IMR-90 (cell line): Measurements from ENCODE around the gene EHD4. TPM values are rescaled to one million over a fixed set of nuclear protein-coding genes. Genes with fewer than 3 reads are reported as not detected.

Source experiments
- ATAC-seq: fragments of 200-7000 bp; cut with Tn5 transposase; 2 replicates; pipeline ENCODE4 v1.9.1; 2020; ENCODE audit warnings: low read depth, mild to moderate bottlenecking, moderate library complexity
- BruUV-seq: library from RNA; stranded (reverse); fragments of 400-500 nt; replicated peaks from 2 replicates; lab custom pipeline; 2021; lab: Mats Ljungman, UMichigan
- CTCF ChIA-PET: fragments of 300-600 bp; formaldehyde crosslinking; extraction: SDS; loops from one replicate; lab custom pipeline; 2021; ENCODE audit warnings: antibody characterized with exemption; lab: Yijun Ruan, JAX
- POLR2A ChIA-PET: fragments of 300-600 bp; sonication (Branson Sonifier 250); formaldehyde crosslinking; loops from one replicate; lab custom pipeline; 2022; ENCODE audit warnings: antibody characterized with exemption; ENCODE audit not compliant: unreplicated experiment; lab: Charles Lee
- DNase-seq: peaks from one replicate; pipeline ENCODE4 v3.0.0; 2013
- H2AFZ ChIP-seq: replicated peaks from 2 replicates; pipeline ENCODE3; 2013; ENCODE audit warnings: low read length, mild to moderate bottlenecking; ENCODE audit not compliant: poor library complexity
- H2AK5ac ChIP-seq: 2 replicates; pipeline ENCODE4 v1.6.1; 2013; ENCODE audit warnings: low read depth, low read length, inconsistent platforms
- H2AK9ac ChIP-seq: replicated peaks from 2 replicates; pipeline ENCODE3; 2013; ENCODE audit warnings: mild to moderate bottlenecking, low read depth, low read length, moderate library complexity; ENCODE audit not compliant: poor library complexity
- H2BK120ac ChIP-seq: 2 replicates; pipeline ENCODE4 v1.6.1; 2013; ENCODE audit warnings: low read depth, low read length, inconsistent platforms
- H2BK15ac ChIP-seq: 3 replicates; pipeline ENCODE4 v1.6.1; 2013; ENCODE audit warnings: low read depth, low read length, inconsistent platforms
- H2BK20ac ChIP-seq: 2 replicates; pipeline ENCODE4 v1.6.1; 2013; ENCODE audit warnings: low read depth, mild to moderate bottlenecking, inconsistent platforms, low read length, moderate library complexity
- H2BK5ac ChIP-seq: 2 replicates; pipeline ENCODE4 v1.6.1; 2013; ENCODE audit warnings: mild to moderate bottlenecking, low read depth, low read length, inconsistent platforms; ENCODE audit not compliant: poor library complexity, severe bottlenecking
- H3K14ac ChIP-seq: replicated peaks from 2 replicates; pipeline ENCODE4 v1.6.1; 2013; ENCODE audit warnings: low read depth, low read length, inconsistent platforms
- H3K18ac ChIP-seq: 2 replicates; pipeline ENCODE4 v1.6.1; 2013; ENCODE audit warnings: low read depth, low read length, control low read depth
- H3K23ac ChIP-seq: 2 replicates; pipeline ENCODE4 v1.6.1; 2013; ENCODE audit warnings: low read depth, low read length, inconsistent platforms
- H3K27ac ChIP-seq: 2 replicates; pipeline ENCODE4 v1.5.1; 2013; ENCODE audit warnings: mild to moderate bottlenecking, control low read depth, low read length; ENCODE audit not compliant: insufficient read depth
- H3K27me3 ChIP-seq: 2 replicates; pipeline ENCODE4 v1.6.1; 2013; ENCODE audit warnings: low read length; ENCODE audit not compliant: control insufficient read depth, insufficient read depth
- H3K36me3 ChIP-seq: 2 replicates; pipeline ENCODE4 v1.6.1; 2013; ENCODE audit warnings: low read length, mixed read lengths; ENCODE audit not compliant: control insufficient read depth, insufficient read depth
- H3K4ac ChIP-seq: 2 replicates; pipeline ENCODE4 v1.6.1; 2013; ENCODE audit warnings: low read depth, low read length, inconsistent platforms
- H3K4me1 ChIP-seq: 2 replicates; pipeline ENCODE4 v1.6.1; 2013; ENCODE audit warnings: low read length, mixed read lengths; ENCODE audit not compliant: control insufficient read depth, insufficient read depth
- H3K4me2 ChIP-seq: 2 replicates; pipeline ENCODE4 v1.6.1; 2013; ENCODE audit warnings: low read depth, mild to moderate bottlenecking, control low read depth, low read length, moderate library complexity
- H3K4me3 ChIP-seq: 2 replicates; pipeline ENCODE4 v1.5.1; 2013; ENCODE audit warnings: low read depth, mild to moderate bottlenecking, control low read depth, low read length, moderate library complexity; ENCODE audit not compliant: insufficient read depth
- H3K56ac ChIP-seq: 2 replicates; pipeline ENCODE4 v1.6.1; 2013; ENCODE audit warnings: low read length, inconsistent platforms; ENCODE audit not compliant: insufficient read depth; ENCODE audit errors: extremely low read depth
- H3K79me1 ChIP-seq, 2 experiments: 2 replicates each; pipeline ENCODE4 v1.6.1; 2013; ENCODE audit warnings: low read length in 2 of 2, inconsistent platforms in 1 of 2, low read depth in 1 of 2
- H3K9ac ChIP-seq: 2 replicates; pipeline ENCODE4 v1.6.1; 2013; ENCODE audit warnings: low read depth, low read length, control low read depth
- H3K9me1 ChIP-seq: 2 replicates; pipeline ENCODE4 v1.6.1; 2013; ENCODE audit warnings: low read length, inconsistent platforms; ENCODE audit not compliant: insufficient read depth
- H3K9me3 ChIP-seq: 2 replicates; pipeline ENCODE4 v1.6.1; 2013; ENCODE audit warnings: low read length; ENCODE audit not compliant: control insufficient read depth, insufficient read depth
- H4K20me1 ChIP-seq: 2 replicates; pipeline ENCODE4 v1.6.1; 2013; ENCODE audit warnings: low read length, inconsistent platforms; ENCODE audit not compliant: insufficient read depth
- H4K5ac ChIP-seq: 2 replicates; pipeline ENCODE4 v1.6.1; 2013; ENCODE audit warnings: mild to moderate bottlenecking, low read depth, low read length, control low read depth
- H4K8ac ChIP-seq, 2 experiments: 2 replicates each; pipeline ENCODE4 v1.6.1; 2013; ENCODE audit warnings: low read depth in 2 of 2, low read length in 2 of 2, control low read depth in 1 of 2, inconsistent platforms in 1 of 2
- H4K91ac ChIP-seq: 2 replicates; pipeline ENCODE4 v1.6.1; 2013; ENCODE audit warnings: low read depth, low read length, inconsistent platforms; ENCODE audit not compliant: insufficient read depth
- CEBPB ChIP-seq: IDR thresholded peaks from 2 replicates; pipeline ENCODE4 v1.6.1; 2012; ENCODE audit warnings: low read depth, low read length, improper control_type of control experiment
- CTCF ChIP-seq: conservative IDR thresholded peaks from 2 replicates; pipeline ENCODE4 v1.5.1; 2012; ENCODE audit warnings: mild to moderate bottlenecking, low read depth, low read length, improper control_type of control experiment
- NFE2L2 ChIP-seq: fragments of 150-350 bp; IDR thresholded peaks from 2 replicates; pipeline ENCODE4 v1.6.1; 2016; ENCODE audit warnings: low read depth, mild to moderate bottlenecking, low read length
- POLR2A ChIP-seq: IDR thresholded peaks from 2 replicates; pipeline ENCODE4 v1.6.1; 2012; ENCODE audit warnings: mild to moderate bottlenecking, low read depth, low read length
- RAD21 ChIP-seq: IDR thresholded peaks from 2 replicates; pipeline ENCODE4 v1.6.1; 2012; ENCODE audit warnings: low read length, improper control_type of control experiment
- RCOR1 ChIP-seq: IDR thresholded peaks from 2 replicates; pipeline ENCODE4 v1.6.1; 2012; ENCODE audit warnings: mild to moderate bottlenecking, low read length, improper control_type of control experiment; ENCODE audit not compliant: insufficient replicate concordance
- RFX5 ChIP-seq: IDR thresholded peaks from 2 replicates; pipeline ENCODE4 v1.8.0; 2012; ENCODE audit warnings: low read depth, mild to moderate bottlenecking, low read length, moderate library complexity
- SMC3 ChIP-seq: fragments of 150-350 bp; IDR thresholded peaks from 2 replicates; pipeline ENCODE4 v1.6.1; 2016; ENCODE audit warnings: low read depth, mild to moderate bottlenecking, antibody characterized with exemption, low read length, moderate library complexity
- WGBS, 2 experiments: methylation state at CpG; one replicate each; pipeline versions ENCODE4 v1.1.5 to v1.1.7; 2013; ENCODE audit warnings: missing lambda C conversion rate in 2 of 2; ENCODE audit not compliant: insufficient read length in 1 of 2; ENCODE audit errors: extremely low coverage in 2 of 2; 5-methylcytosine and 5-hydroxymethylcytosine counted together
- dilution Hi-C: fragments of 300-500 bp; cut with HindIII; formaldehyde crosslinking; loops from one replicate; pipeline ENCODE4 v1.14.3; 2018; ENCODE audit warnings: low sequenced_read_pairs; ENCODE audit not compliant: unreplicated experiment
- in situ Hi-C: fragments of 300-500 bp; cut with MboI; formaldehyde crosslinking; loops from 3 replicates; pipeline ENCODE4 v1.14.3; 2019; ENCODE audit warnings: low sequenced_read_pairs, inconsistent platforms, mixed read lengths
- intact Hi-C: fragments of 100-400 bp; cut with micrococcal nuclease; formaldehyde crosslinking; loops from 2 replicates; pipeline ENCODE4 v1.10.0; 2022
- polyA plus RNA-seq, 3 experiments: library from polyadenylated mRNA; depleted of rRNA; stranded (reverse); fragments of >200 nt; gene quantifications; 2 replicates each; pipeline ENCODE4 v1.2.3, GENCODE V29; 2012; ENCODE audit warnings: low replicate concordance in 1 of 3
- total RNA-seq: library from RNA; depleted of rRNA; stranded (reverse); fragments of >200 nt; gene quantifications from 2 replicates; pipeline ENCODE4 v1.2.3, GENCODE V29; 2012

EHD4 gene
- total and polyA plus RNA-seq, 2 of the 4 experiments (the other 2 are of a cell fraction) = 21.0 to 29.0 TPM

DNA sequence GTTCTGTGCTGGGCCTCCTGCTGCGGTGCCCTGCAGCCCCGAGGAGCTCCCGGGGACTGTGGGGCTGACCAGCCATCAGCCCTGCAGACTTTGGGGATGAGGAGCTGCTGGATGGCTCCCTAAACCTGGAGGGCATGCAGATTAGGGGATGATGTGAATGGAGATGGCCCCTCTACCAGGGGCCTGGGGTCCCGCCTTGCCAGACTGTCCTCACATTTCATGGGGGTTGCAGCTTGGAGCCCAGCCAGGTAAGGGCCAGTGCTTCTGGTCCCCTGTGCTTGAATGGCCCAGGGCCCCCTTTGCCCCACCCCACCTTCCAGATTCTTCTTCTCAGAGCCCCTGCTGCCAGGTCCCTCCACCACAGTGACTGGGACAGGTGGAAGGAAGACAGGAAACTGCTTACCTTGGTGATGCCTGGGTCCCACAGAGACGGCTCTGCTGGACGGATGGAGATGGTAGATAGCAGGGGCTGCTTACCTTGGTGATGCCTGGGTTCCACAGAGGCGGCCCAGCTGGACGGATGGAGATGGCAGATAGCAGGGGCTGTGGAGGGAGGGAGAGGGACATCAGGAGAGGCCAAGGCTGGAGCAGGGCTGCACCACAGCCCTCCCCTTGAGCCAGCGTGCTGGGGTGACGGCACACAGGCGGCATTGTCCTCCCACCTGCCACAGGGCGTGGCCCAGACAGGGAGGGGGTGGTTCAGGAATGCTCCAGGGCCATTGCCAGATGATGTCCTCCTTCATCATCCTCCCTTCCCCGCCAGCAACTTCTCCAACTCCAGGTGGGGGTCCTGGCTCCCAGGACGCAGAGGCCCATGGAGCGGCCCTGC, 78.7 kb downstream of the EHD4 start, which contains the start of gene SPTBN5:
SPTBN5 (minus strand) TSS at position 632 of the 829 bp plus-strand sequence; CDS start at position 76, 556 bp downstream.
- no peak within 1 kb of the TSS for H2BK15ac ChIP-seq
- intact Hi-C loops = no loop called here

More for the DNA sequence above, 78.7 kb downstream of the EHD4 start, which contains the start of gene SPTBN5:
- Histone ChIP-seq H3K14ac (peak within 1 kb of the TSS; percentile 61), H3K4ac (peak within 1 kb of the TSS; percentile 29), H3K18ac (no peak within 1 kb of the TSS), H3K4me2 (0 out of 2 replicates have a peak within 1 kb of the TSS, but pooled peaks have one; percentile 41), H2AK9ac (peak within 1 kb of the TSS; percentile 91), H3K4me1 (peaks cover 6% of the 10 kb centered on the region; the same call in 1 of the 2 replicates), H4K8ac (peak within 1 kb of the TSS in 1 of 2 experiments; percentile 45; a peak in 1 of 4 replicates), H3K56ac (no peak within 1 kb of the TSS), H3K9me3 (no peaks in the 10 kb centered on the region), H2BK120ac (no peak within 1 kb of the TSS; the same call in 1 of the 2 replicates), H3K79me1 (no peaks in the 10 kb centered on the region), H3K23ac (no peak within 1 kb of the TSS), H4K5ac (no peak within 1 kb of the TSS), H2BK5ac (no peak within 1 kb of the TSS), H3K4me3 (no peak within 1 kb of the TSS), H3K27me3 (peaks cover 4% of the 10 kb centered on the region; the same call in 1 of the 2 replicates), H3K9ac (no peak within 1 kb of the TSS), H3K27ac (no peak within 1 kb of the TSS), H2AK5ac (peak within 1 kb of the TSS; percentile 9; the same call in 1 of the 2 replicates), H4K91ac (0 out of 2 replicates have a peak within 1 kb of the TSS, but pooled peaks have one; percentile 4), H3K9me1 (peaks cover 6% of the 10 kb centered on the region; the same call in 1 of the 2 replicates), H2AFZ (peak within 1 kb of the TSS; percentile 81), H4K20me1 (no peaks in the 10 kb centered on the region), H3K36me3 (peaks cover 2% of the 10 kb centered on the region; the same call in 1 of the 2 replicates), H2BK20ac (0 out of 2 replicates have a peak within 1 kb of the TSS, but pooled peaks have one; percentile 30)
- DNase-seq = no peak
- ChIA-PET CTCF (no interaction called here), POLR2A (no interaction called here)
- 96% methylated on average over 5 of the region's 15 CpGs; no CpG with 5 or more reads in 1 of the 2 experiments for WGBS, 2 experiments
- in situ Hi-C loops (no loop called here), dilution Hi-C loops (no loop called here)
- no TSS peak for BruUV-seq
- no peak for TF ChIP-seq CEBPB
- no peak for TF ChIP-seq POLR2A
- no peak for TF ChIP-seq CTCF
- TF ChIP-seq SMC3 = no peak
- no peak for TF ChIP-seq RFX5
- no peak for TF ChIP-seq RAD21
- no peak for TF ChIP-seq RCOR1
- TF ChIP-seq NFE2L2 = no peak
- no peak for ATAC-seq
